ENCODE measurements around the gene C2orf15. TPM values are rescaled to one million over a fixed set of nuclear protein-coding genes. Genes with fewer than 3 reads are reported as not detected.

Gene C2orf15
- total and polyA plus RNA-seq, 2 of the 4 experiments (the other 2 are of a cell fraction) = under 0.01 TPM; not detected in 1

DNA sequence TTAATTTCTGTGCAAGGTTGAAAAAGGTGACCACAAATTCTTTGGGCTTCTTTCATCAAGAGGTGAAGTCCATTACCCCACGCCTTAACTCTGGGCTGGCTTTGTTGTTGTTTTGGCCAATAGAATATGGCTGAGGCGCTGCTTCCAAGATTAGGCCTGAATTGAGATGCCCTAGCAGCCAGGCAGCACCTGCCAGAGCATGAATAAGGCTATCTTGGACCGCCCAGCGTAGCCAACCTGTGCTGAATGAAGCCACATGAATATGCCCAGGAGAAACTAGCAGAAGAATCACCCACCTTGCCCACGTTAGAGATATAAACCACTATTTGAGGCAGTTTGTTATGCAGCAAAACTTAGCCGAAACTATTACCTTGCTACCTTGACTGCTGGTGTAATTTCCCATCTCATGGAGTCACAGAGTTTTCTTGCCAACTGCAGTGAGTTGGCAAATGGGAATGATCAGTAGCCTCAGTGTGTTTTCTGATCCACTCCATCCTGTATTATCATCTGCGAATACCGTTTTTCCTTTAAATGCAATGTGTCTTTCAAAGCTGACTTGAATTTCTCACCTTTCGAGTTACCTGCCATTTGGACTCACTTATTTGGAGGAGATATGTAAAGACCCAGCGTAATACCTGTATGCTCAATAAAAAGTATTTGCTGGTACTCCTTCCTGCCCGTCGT, 12.6 kb downstream of the C2orf15 start:
- H3K4me2 ChIP-seq (ENCODE audit: low read depth, low read length) = peak overlapping the region; percentile 93
- peak overlapping the region; percentile 56 for H3K18ac ChIP-seq (ENCODE audit: low read depth, low read length)
- H4K8ac ChIP-seq (ENCODE audit: low read depth in 2 of 2, low read length in 2 of 2) = peak overlapping the region; percentile 93 to 95
- H3K27me3 ChIP-seq (ENCODE audit: control insufficient read depth, insufficient read depth, low read length) = no peaks in the 10 kb centered on the region
- DNase-seq = peak; percentile 10
- peak overlapping the region; percentile 86 for H3K14ac ChIP-seq (replicated peaks; ENCODE audit: low read depth, low read length)
- peak overlapping the region; percentile 84; the same call in 1 of the 2 replicates for H3K4ac ChIP-seq (ENCODE audit: low read depth, low read length)
- dilution Hi-C loops (cut with HindIII; ENCODE audit: low sequenced_read_pairs, unreplicated experiment) (no loop called here), intact Hi-C loops (cut with micrococcal nuclease) (loop anchor here (2.0 kb wide), 1 partner anchor 337 kb away; the partner anchor contains the start of gene REV1), in situ Hi-C loops (cut with MboI; ENCODE audit: low sequenced_read_pairs) (loop anchor here (25.0 kb wide), 1 partner anchor 1108 kb away; no protein-coding TSS in a partner anchor)
- H2BK20ac ChIP-seq (ENCODE audit: low read depth, low read length) = no peak overlapping the region
- no peaks in the 10 kb centered on the region for H3K36me3 ChIP-seq (ENCODE audit: control insufficient read depth, insufficient read depth, low read length)
- no peaks in the 10 kb centered on the region for H3K9me1 ChIP-seq (ENCODE audit: insufficient read depth, low read length)
- no peak overlapping the region; the same call in 1 of the 2 replicates for H3K27ac ChIP-seq (ENCODE audit: insufficient read depth, low read length)
- H4K91ac ChIP-seq (ENCODE audit: insufficient read depth, low read depth, low read length) = no peak overlapping the region
- peak overlapping the region; percentile 98 for H2AFZ ChIP-seq (replicated peaks; ENCODE audit: low read length, poor library complexity)
- peak overlapping the region; percentile 79 for H3K4me3 ChIP-seq (ENCODE audit: insufficient read depth, low read depth, low read length)
- 0 out of 2 replicates have a peak overlapping the region, but pooled peaks have one; percentile 54 for H3K56ac ChIP-seq (ENCODE audit: extremely low read depth, insufficient read depth, low read length)
- H3K9ac ChIP-seq (ENCODE audit: low read depth, low read length) = peak overlapping the region; percentile 89
- peak overlapping the region; percentile 88 for H4K5ac ChIP-seq (ENCODE audit: low read depth, low read length)
- ChIA-PET CTCF (interaction anchor here (0.6 kb wide), 1 partner anchor 8 kb away, joined by 5 read pairs; no protein-coding TSS in a partner anchor), POLR2A (ENCODE audit: unreplicated experiment) (no interaction called here)
- no peak overlapping the region for H2BK120ac ChIP-seq (ENCODE audit: low read depth, low read length)
- no peak overlapping the region for H2BK5ac ChIP-seq (ENCODE audit: low read depth, low read length, poor library complexity, severe bottlenecking)
- TF ChIP-seq MAZ (IDR thresholded peaks at IDR 0.05; ENCODE audit: borderline replicate concordance, low read depth, low read length) (no peak), MAFK (IDR thresholded peaks at IDR 0.05; ENCODE audit: low read depth, low read length) (no peak), RCOR1 (IDR thresholded peaks at IDR 0.05; ENCODE audit: insufficient replicate concordance, low read length) (no peak), NFE2L2 (IDR thresholded peaks at IDR 0.05; ENCODE audit: low read depth, low read length) (peak; percentile 75)
- H3K79me1 ChIP-seq (ENCODE audit: low read depth in 1 of 2, low read length in 2 of 2) = peaks cover 15 to 20% of the 10 kb centered on the region in 2 experiments
- no peaks in the 10 kb centered on the region for H3K9me3 ChIP-seq (ENCODE audit: control insufficient read depth, insufficient read depth, low read length)
- H4K20me1 ChIP-seq (ENCODE audit: insufficient read depth, low read length) = no peaks in the 10 kb centered on the region
- no TSS peak for BruUV-seq (replicated peaks)
- H3K23ac ChIP-seq (ENCODE audit: low read depth, low read length) = 0 out of 2 replicates have a peak overlapping the region, but pooled peaks have one; percentile 18
- H2AK5ac ChIP-seq (ENCODE audit: low read depth, low read length) = 0 out of 2 replicates have a peak overlapping the region, but pooled peaks have one; percentile 4
- H2AK9ac ChIP-seq (replicated peaks; ENCODE audit: low read depth, low read length, poor library complexity) = peak overlapping the region; percentile 89
- no peak overlapping the region for H2BK15ac ChIP-seq (ENCODE audit: low read depth, low read length)
- ATAC-seq (ENCODE audit: low read depth) = no peak
- WGBS, 2 experiments (ENCODE audit: extremely low coverage in 2 of 2, insufficient read length in 1 of 2) = 50% methylated on average over 4 of the region's 12 CpGs; no CpG with 5 or more reads in 1 of the 2 experiments
- H3K4me1 ChIP-seq (ENCODE audit: control insufficient read depth, insufficient read depth, low read length) = peaks cover 5% of the 10 kb centered on the region

Data from IMR-90 (cell line).